ENCODE data around the gene FHIT. TPM values are rescaled to one million over a fixed set of nuclear protein-coding genes. Genes with fewer than 3 reads are reported as not detected.

Gene FHIT
- total and polyA plus RNA-seq, 10 of the 15 experiments (the other 5 are each of a cell fraction or from before 2014, with no cell fraction given) = 4.2 to 14.9 (median 9.4) TPM

- intact Hi-C loops (cut with micrococcal nuclease; ENCODE audit: unreplicated experiment) = no loop called here
- no TSS peak for BruUV-seq (replicated peaks)
- Histone ChIP-seq H3K27ac (ENCODE audit: control insufficient read depth, insufficient read depth) (no peak overlapping the region), H2AFZ (ENCODE audit: control insufficient read depth, low read depth, low read length) (no peak overlapping the region), H3K9ac (ENCODE audit: control insufficient read depth, insufficient read depth, low read length) (no peak overlapping the region), H3K36me3 (ENCODE audit: control insufficient read depth in 2 of 2, insufficient read depth in 2 of 2, low read length in 1 of 2) (no peaks in the 10 kb centered on the region), H3K4me1 (ENCODE audit: control insufficient read depth, insufficient read depth, low read length) (no peaks in the 10 kb centered on the region), H3K4me3 (no peak overlapping the region), H4K20me1 (ENCODE audit: control insufficient read depth, insufficient read depth) (no peaks in the 10 kb centered on the region; the same call in 1 of the 2 replicates), H3K9me3 (replicated peaks; ENCODE audit: control insufficient read depth, insufficient read depth, low read length) (no peaks in the 10 kb centered on the region), H3K27me3 (replicated peaks in 1 of 2; ENCODE audit: control insufficient read depth in 2 of 2, insufficient read depth in 2 of 2, low read length in 1 of 2) (no peaks in the 10 kb centered on the region), H3K79me2 (ENCODE audit: control insufficient read depth, insufficient read depth, low read length) (no peaks in the 10 kb centered on the region), H3K4me2 (ENCODE audit: control insufficient read depth, insufficient read depth) (no peak overlapping the region)
- in situ Hi-C loops (cut with MboI) = no loop called here
- ChIA-PET CTCF (no interaction called here), POLR2A (no interaction called here), RAD21 (ENCODE audit: unreplicated experiment) (no interaction called here), SMC1A (ENCODE audit: uncharacterized antibody, unreplicated experiment) (no interaction called here)
- 55% methylated on average over 7 of the region's 8 CpGs for WGBS (ENCODE audit: insufficient coverage, insufficient replicate concordance, low lambda C conversion rate, missing lambda C conversion rate)
- TF ChIP-seq PBX3 (IDR thresholded peaks at IDR 0.05; ENCODE audit: insufficient replicate concordance, low read depth, low read length) (no peak), ZNF207 (IDR thresholded peaks at IDR 0.05; ENCODE audit: borderline replicate concordance) (no peak), ZNF384 (IDR thresholded peaks at IDR 0.05; ENCODE audit: borderline replicate concordance, low read depth, low read length) (no peak), FOXM1 (IDR thresholded peaks at IDR 0.05; ENCODE audit: low read depth, low read length) (no peak), SUZ12 (IDR thresholded peaks at IDR 0.05; ENCODE audit: unreplicated experiment) (no peak), NRF1 (conservative IDR thresholded peaks at IDR 0.05; ENCODE audit: low read depth, low read length) (no peak), CBFB (IDR thresholded peaks at IDR 0.05; ENCODE audit: low read depth) (no peak), BMI1 (IDR thresholded peaks at IDR 0.05; ENCODE audit: borderline replicate concordance) (no peak), SUPT20H (IDR thresholded peaks at IDR 0.05; ENCODE audit: borderline replicate concordance, control insufficient read depth, low read depth, low read length) (no peak)
- TF ChIP-seq, protein P1, sequence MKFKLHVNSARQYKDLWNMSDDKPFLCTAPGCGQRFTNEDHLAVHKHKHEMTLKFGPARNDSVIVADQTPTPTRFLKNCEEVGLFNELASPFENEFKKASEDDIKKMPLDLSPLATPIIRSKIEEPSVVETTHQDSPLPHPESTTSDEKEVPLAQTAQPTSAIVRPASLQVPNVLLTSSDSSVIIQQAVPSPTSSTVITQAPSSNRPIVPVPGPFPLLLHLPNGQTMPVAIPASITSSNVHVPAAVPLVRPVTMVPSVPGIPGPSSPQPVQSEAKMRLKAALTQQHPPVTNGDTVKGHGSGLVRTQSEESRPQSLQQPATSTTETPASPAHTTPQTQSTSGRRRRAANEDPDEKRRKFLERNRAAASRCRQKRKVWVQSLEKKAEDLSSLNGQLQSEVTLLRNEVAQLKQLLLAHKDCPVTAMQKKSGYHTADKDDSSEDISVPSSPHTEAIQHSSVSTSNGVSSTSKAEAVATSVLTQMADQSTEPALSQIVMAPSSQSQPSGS (IDR thresholded peaks at IDR 0.05; ENCODE audit: low read length) = no peak
- TF ChIP-seq, protein P2, sequence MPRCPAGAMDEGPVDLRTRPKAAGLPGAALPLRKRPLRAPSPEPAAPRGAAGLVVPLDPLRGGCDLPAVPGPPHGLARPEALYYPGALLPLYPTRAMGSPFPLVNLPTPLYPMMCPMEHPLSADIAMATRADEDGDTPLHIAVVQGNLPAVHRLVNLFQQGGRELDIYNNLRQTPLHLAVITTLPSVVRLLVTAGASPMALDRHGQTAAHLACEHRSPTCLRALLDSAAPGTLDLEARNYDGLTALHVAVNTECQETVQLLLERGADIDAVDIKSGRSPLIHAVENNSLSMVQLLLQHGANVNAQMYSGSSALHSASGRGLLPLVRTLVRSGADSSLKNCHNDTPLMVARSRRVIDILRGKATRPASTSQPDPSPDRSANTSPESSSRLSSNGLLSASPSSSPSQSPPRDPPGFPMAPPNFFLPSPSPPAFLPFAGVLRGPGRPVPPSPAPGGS (IDR thresholded peaks at IDR 0.05; ENCODE audit: borderline replicate concordance, insufficient read depth, low read depth, low read length, poor library complexity, severe bottlenecking) = no peak
- ATAC-seq (no peak), FAIRE-seq (no peak), DNase-seq (ENCODE audit: low read depth, low spot score) (no peak)
Observed at GRCh38 chr3:60575718-60576272, 675.5 kb downstream of the FHIT start.
